Sigmoid colon (tissue), 4 donors: Measurements from ENCODE around the gene MORN5.

Experiments
- CTCF ChIP-seq, 4 experiments: fragments of 450-650 bp in 3 of 4; fragments of 200-600 bp in 1 of 4; IDR thresholded peaks; one replicate each; pipeline ENCODE4 v1.5.1; 2016 to 2019; ENCODE audit warnings: antibody characterized with exemption in 4 of 4, mild to moderate bottlenecking in 3 of 4, moderate library complexity in 2 of 4
- POLR2AphosphoS5 ChIP-seq, 4 donors: sonication (generic); formaldehyde crosslinking; IDR thresholded peaks; one replicate each; pipeline ENCODE4 v1.6.1; 2017; ENCODE audit warnings: antibody characterized with exemption in 4 of 4

GRCh38 chr9:122121931-122122330, 37.8 kb upstream of the MORN5 start:
- TF ChIP-seq CTCF (IDR thresholded peaks at IDR 0.05) (no peak), POLR2AphosphoS5 (IDR thresholded peaks at IDR 0.05) (no peak)
